ENCODE measurements around the gene SEMG1. TPM values are rescaled to one million over a fixed set of nuclear protein-coding genes. Genes with fewer than 3 reads are reported as not detected.

The SEMG1 gene
- polyA plus RNA-seq, 6 donors from 2014 or later = not detected

Other genes with a start within 250 kb of the SEMG1 start
- 10 to 100 TPM; 24.8 to 49.1 (median 38.4) TPM for gene TOMM34, start 246.6 kb upstream of the SEMG1 start, polyA plus RNA-seq (ENCODE audit: low read depth in 6 of 6)
- 100 to 1,000 TPM; 116 to 199 (median 173) TPM for gene STK4, start 240.5 kb upstream of the SEMG1 start, polyA plus RNA-seq (ENCODE audit: low read depth in 6 of 6)
- gene KCNS1, start 105.9 kb upstream of the SEMG1 start, polyA plus RNA-seq (ENCODE audit: low read depth in 6 of 6) = under 1 TPM in 4 of 6 donors, not detected in 2; 0.06 to 0.26 (median 0.20) TPM
- gene WFDC5, start 91.9 kb upstream of the SEMG1 start, polyA plus RNA-seq (ENCODE audit: low read depth in 6 of 6) = not detected
- gene WFDC12, start 82.6 kb upstream of the SEMG1 start, polyA plus RNA-seq (ENCODE audit: low read depth in 6 of 6) = not detected
- gene PI3, start 32.1 kb upstream of the SEMG1 start, polyA plus RNA-seq (ENCODE audit: low read depth in 6 of 6) = not detected
- not detected for gene SEMG2, start 14.3 kb downstream of the SEMG1 start, polyA plus RNA-seq (ENCODE audit: low read depth in 6 of 6)
- under 1 TPM in 1 of 6 donors, not detected in 5; 0.63 TPM for gene SLPI, start 47.5 kb downstream of the SEMG1 start, polyA plus RNA-seq (ENCODE audit: low read depth in 6 of 6)
- not detected for gene RBPJL, start 99.8 kb downstream of the SEMG1 start, polyA plus RNA-seq (ENCODE audit: low read depth in 6 of 6)
- not detected for gene MATN4, start 101.3 kb downstream of the SEMG1 start, polyA plus RNA-seq (ENCODE audit: low read depth in 6 of 6)
- not detected for gene SDC4, start 141.4 kb downstream of the SEMG1 start, polyA plus RNA-seq (ENCODE audit: low read depth in 6 of 6)
- 10 to 100 TPM; 16.3 to 37.7 (median 36.1) TPM for gene SYS1, start 156.1 kb downstream of the SEMG1 start, polyA plus RNA-seq (ENCODE audit: low read depth in 6 of 6)
- gene TP53TG5, start 171.3 kb downstream of the SEMG1 start, polyA plus RNA-seq (ENCODE audit: low read depth in 6 of 6) = under 1 TPM in 4 of 6 donors, not detected in 2; 0.14 to 0.29 (median 0.21) TPM
- 1 to 10 TPM; 1.1 to 3.3 (median 2.1) TPM for gene DBNDD2, start 201.3 kb downstream of the SEMG1 start, polyA plus RNA-seq (ENCODE audit: low read depth in 6 of 6)
- 100 to 1,000 TPM in 1 of 6 donors, 10 to 100 TPM in 5; 62.0 to 113 (median 77.9) TPM for gene PIGT, start 209.1 kb downstream of the SEMG1 start, polyA plus RNA-seq (ENCODE audit: low read depth in 6 of 6)